Stimulated activated CD4-positive, alpha-beta T cell treated with anti-CD3 and anti-CD28 coated beads, Interleukin-2, amount 100 ng/mL, for 48 hours (primary cell): Measurements from ENCODE around the gene PUS1.
"Not testable (repeated sequence)": the region's sequence is repeated elsewhere in the genome, so short reads cannot be mapped to it uniquely, and the experiment has no call there.

Experiments
- DNase-seq, 2 donors: peaks; one replicate each; pipeline ENCODE4 v3.0.0-alpha.2; 2020

Gene PUS1

DNA sequence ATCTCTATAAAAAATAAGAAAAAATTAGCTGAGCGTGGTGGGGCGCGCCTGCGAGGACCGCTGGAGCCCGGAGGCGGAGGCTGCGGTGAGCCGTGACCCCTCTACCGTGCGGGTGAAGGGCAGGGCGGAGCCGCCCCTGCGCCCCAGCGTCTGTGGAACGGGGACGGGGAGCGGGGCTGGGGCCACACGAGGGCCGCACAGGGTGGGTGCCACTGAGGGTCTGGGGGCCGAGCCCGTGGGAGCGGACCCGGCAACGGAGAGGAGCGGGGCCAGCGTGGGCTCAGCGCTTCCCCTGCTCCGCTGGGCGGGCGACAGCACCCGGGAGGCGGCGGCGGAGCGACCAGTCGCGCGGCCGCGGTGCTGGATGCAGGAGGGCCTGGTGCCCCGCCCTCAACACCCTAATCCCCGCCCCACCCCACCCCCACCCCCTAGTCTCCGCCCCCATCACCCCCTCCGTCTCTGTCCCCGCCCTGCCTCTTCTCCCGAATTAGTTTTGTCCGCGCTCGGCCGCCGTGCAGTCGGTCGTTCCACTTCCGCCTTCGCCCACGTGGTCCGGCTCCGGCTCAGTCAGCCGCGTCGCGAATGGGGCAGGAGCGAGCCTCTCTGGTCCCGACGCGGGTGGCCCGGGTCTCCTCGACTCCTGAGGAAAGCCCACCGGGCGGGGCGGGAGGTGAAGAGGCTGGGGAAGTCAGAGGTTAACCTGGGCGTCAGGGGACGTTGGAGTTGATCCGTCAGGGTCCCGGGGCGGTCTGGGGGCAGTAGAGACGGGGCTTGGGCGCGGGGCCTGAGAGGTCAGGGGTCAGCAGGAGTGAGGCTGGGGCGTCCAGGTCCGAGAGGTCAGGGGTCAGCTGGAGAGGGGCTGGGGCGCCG is at the start of gene PUS1:
Gene PUS1, plus strand, starts transcription at position 566 of the 870 bp plus-strand sequence. CDS start 447 bp downstream, outside the sequence.
- DNase-seq = peak; percentile 87 to 91

DNA sequence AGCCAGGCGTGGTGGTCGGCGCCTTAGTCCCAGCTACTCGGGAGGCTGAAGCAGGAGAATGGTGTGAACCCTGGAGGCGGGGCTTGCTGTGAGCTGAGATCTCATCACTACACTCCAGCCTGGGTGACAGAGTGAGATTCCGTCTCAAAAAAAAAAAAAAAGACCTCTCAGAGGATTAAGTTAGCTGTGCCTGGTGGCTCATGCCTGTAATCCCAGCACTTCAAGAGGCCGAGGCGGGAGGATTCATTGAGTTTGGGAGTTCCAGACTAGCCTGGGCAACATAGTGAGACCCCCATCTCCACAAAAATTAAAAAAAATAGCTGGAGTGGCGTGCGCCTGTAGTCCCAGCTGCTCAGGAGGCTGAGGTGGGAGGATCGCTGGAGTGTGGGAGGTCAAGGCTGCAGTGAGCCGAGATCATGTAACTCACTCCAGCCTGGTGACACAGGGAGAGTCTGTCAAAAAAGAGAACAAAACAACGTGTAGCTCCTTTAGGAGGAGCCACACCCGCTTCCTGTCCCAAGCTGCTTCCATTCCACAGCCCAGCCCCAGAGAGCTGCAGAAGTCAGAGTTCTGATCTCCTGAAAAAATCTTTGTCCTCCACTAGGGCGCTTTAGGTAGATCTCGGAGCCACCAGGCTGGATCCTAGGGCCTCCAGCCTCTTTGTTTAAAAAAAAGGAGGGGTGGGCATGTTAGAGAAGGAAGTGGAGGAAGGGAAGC is 46.1 kb upstream of the PUS1 start:
- no peak for DNase-seq

DNA sequence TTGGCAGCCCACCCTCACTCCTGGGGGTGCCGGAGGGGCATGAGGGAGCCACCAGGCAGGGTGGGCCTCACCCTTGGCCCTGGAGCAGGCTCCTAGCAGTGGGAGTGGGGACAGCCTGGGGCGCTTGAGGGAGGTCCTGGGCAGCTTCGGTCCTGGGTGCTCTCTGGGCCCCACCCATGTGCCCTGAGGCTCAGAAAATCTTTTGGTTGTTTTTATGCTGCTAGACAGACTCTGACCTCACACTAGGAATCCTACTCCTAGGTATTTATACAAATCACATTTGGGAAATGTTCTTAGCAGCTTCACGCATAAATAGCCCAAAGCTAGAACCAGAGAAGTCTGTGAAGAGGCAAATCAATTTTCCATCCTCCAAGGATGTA is 45.6 kb upstream of the PUS1 start:
- DNase-seq = no peak

DNA sequence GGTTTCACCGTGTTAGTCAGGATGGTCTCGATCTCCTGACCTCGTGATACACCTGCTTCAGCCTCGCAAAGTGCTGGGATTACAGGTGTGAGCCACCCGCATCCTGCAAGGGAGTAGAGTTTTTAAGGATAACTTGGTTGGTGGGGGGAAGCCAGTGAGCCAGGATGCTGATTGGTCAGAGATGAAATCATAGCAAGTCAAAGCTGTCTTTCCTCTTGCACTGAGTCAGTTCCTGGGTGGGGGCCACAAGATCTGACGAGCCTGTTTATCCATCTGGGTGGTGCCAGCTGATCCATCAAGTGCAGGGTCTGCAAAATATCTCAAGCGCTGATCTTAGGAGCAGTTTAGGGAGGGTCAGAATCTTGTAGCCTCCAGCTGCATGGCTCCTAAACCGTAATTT is 44.0 kb upstream of the PUS1 start:
- DNase-seq = not testable (repeated sequence)

DNA sequence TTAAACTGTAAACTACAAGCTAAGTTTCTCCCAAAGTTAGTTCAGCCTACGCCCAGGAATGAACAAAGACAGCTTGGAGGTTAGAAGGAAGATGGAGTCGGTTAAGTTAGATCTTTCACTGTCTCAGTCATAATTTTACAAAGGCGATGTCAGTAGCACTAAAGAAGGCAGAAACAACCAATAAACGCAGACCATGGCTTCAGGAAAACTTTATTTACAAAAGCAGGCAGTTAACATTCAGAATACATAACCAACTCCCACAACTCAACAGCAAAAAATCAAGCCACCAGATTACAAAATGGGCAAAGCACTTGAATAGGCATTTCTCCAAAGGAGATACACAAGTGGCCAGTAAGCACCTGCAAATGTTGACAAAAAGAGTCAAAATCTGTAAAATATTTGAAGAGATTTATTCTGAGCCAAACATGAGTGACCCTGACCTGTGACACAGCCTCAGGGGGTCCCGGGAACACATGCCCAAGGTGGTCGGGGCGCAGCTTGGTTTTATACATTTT is 43.5 kb upstream of the PUS1 start:
- no peak for DNase-seq

DNA sequence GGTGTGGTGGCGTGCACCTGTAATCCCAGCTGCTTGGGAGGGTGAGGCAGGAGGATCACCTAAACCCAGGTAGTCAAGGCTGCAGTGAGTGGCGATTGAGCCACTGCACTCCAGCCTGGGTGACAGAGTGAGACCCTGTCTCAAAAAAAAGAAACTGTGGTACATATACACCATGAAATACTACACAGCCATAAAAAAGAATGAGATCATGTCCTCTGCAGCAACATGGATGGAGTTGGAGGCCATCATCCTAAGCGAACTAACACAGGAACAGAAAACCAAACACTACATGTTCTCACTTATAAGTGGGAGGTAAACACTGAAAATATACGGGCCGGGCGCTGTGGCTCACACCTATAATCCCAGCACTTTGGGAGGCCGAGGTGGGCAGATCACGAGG is 37.4 kb upstream of the PUS1 start:
- not testable (repeated sequence) for DNase-seq

DNA sequence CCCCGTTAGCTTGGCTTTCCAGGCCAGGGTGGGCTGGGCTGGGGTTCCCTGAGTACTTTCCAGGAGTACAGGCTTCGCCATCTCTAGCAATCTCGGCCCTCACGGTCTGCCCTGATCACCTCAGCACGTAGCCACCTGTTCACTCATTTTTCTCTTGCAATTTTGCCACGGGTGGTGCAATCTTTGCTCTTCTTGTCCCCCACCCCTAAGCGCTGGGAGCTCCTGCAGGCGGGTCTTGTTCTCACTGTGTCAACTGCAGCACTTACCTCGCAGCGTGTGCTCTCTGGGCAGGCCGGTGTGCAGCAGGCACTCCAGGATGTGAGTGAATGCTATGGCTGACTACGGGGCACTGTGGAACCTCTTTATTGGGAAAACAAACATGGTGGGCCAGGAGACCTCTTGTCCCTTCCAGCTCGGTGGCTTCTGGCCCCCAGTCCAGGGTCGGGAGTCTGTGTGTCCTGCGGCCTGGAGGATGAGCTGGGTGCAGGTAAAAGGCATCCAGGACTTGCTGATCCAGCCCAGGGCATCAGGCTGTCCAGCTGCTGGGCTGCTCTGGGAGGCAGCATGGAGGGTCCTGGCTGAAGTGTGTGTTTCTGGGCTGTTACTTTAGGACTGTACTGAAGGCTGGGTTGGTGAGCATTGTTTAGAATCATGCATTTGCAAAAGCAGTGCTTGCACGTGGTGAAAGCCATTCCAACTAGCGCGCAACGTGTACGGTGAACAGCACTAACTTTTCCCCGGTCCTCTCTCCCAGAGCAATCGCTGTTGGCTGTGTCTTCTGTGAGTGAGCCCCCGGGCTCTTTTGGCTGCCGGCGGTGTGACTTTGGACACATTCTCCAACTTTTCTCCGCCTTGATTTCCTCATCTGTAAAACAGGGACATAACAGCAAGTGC is 36.1 kb upstream of the PUS1 start:
- DNase-seq = no peak

DNA sequence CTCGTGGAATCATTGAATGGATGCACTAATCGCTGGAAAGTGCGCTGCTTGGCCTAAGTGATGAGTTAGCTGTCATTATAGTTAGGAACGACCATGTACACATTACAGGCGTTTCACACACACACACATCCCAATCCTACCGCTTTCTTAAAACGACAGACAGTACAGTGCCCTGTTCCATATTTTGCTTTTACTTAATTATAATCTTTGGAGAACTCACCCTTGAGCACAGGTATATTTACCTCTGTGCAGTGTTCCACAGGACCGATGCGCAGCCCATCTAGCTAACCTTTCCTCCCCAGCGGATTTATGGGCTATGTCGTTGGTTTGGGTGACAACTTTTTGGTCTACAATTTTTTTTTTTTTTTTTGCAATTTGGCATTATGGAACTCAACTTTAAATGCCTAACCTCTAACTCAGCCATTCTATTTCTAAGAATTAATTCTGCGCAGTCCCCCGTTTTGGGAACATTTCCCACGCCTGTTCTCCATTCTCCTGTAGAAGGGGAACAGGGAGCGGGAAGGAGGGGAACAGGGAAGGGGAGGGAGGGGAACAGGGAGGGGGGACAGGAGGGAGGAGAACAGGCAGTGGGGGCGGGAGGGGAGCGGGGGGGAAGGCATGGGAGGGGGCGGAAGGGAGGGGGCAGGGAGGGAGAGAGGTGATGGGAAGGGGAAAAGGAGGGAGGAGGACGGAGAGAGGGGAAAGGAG is 35.3 kb upstream of the PUS1 start:
- no peak for DNase-seq

DNA sequence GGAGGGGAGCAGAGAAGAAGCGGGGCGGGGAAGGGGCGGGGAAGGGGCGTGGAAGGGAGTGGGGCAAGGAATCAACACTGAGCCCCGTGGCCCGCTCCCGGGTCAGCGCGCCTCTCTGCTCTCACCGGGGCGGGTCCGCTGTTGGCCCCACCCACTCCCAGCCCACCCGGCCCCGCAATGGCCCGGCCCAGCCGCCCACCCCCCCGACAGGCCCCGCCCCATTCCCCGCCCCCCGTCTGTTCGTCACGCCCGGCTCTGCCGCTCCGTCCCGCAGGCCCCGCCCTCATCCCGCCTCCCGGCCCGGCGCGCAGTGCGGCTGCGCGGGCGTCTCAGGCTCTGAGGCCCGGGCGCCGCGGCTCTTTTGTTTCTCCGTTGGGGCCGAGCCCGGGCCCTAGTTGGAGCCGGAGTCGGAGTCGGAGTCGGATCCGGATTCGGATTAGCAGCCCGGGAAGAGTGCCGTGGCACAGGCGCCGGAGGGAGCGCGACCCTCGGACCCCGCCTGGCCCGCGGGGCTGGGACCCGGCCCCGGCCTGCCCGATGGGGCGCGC is 34.7 kb upstream of the PUS1 start, which contains the start of gene ULK1:
Gene ULK1, plus strand, starts transcription at position 310 of the 548 bp plus-strand sequence. CDS start 380 bp downstream, outside the sequence.
- DNase-seq = peak; percentile 89 to 94

DNA sequence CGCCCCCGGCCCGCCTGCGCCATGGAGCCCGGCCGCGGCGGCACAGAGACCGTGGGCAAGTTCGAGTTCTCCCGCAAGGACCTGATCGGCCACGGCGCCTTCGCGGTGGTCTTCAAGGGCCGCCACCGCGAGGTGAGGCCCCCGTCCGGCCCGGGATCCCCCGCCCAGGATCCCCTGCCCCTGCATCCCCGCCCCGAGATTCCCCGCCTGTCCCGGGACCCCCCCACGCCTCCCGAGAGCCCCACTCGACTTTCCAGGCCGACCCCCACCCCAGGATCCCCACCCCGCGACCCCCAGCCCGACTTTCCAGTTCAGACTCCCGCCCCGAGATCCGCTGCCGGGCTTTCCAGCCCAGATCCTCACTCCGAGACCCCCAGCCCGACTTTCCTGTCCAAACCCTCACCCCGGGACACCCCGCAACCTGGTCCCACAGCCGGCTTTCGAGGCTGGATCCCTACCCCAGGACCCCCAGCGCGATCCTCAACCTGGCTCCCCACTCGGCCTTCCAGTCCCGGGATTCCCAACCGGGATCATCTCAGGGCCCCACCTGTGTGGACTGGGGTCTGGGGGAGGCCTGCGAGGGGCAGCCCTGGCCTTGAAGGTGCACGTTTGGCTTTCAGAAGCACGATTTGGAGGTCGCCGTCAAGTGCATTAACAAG is 34.0 kb upstream of the PUS1 start:
- DNase-seq = no peak

DNA sequence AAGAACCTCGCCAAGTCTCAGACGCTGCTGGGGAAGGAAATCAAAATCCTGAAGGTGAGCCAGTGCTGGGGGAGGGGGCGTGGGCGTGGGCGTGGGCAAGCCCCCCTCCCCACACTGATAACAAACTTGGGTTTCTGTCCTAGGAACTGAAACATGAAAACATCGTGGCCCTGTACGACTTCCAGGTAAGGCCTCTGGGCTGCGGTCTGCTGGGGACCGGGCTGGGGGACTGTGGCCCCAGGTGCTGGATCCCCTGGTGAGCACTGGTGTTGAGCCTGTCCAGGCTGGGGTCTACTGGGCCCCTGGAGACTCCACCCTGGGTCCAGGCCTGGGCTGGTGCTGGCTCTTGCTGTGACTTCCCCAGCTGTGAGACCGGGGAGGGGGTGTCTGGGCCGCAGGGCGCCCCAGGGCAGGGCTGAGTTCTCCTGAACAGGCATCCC is 33.4 kb upstream of the PUS1 start:
- DNase-seq = peak; percentile 10 to 18

DNA sequence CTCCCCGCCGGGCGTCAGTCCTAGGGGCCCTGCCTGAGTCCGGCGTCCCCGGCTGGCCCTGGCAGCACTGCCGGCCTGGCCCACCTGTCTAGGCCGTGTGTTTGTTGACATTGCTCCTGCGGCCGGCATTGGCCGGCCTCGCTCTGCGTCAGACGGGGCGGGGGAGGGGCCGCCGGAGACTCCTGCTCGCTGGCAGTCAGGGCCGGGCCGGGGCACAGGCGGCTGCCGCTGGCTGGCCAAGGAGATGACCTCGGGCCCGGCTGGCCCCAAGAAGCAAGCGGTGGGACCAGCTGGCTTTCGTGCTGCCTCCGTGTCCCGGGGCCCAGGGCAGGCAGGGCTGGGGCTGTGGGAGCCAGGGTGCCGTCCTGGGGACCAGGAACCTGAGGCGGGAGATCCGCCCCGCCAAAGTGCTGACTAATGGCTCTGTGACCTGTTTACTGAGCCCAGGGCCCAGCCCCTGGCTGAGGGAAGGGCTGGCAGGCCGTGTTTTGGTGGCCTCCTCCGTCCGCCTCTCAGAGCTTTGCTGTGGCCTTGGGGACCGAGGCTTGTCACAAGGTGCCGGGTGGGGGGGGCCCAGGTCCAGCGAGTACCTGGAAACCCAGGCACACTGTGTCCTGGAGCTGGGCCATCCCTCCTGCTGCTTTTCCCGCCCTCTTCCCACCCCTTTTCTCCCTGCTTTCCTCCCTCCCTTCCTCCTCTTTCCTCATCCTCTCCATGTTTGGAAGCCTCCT is 32.8 kb upstream of the PUS1 start:
- peak; percentile 56 for DNase-seq

DNA sequence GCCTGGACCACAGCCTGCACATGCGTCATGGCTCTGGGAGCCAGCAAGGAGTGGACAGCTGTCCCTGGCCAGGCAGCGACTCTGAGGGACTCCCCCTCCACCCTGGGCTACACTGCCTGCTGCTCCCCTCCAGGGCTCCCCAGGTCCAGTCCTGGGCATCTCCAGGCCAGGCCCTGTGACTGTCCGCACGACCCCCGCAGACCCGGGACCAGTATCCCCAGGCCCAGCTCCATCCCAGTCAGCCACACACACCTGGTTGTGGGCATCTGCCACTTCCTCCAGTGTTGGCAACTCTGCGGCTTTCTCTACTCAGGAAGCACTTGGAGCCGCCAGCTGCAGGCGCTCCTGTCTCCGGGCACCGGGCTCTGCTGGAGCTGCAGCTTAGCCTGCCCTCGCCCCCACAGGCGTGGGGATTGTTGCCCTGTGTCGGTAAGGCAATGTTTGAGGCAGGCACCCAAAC is 32.2 kb upstream of the PUS1 start:
- no peak for DNase-seq

DNA sequence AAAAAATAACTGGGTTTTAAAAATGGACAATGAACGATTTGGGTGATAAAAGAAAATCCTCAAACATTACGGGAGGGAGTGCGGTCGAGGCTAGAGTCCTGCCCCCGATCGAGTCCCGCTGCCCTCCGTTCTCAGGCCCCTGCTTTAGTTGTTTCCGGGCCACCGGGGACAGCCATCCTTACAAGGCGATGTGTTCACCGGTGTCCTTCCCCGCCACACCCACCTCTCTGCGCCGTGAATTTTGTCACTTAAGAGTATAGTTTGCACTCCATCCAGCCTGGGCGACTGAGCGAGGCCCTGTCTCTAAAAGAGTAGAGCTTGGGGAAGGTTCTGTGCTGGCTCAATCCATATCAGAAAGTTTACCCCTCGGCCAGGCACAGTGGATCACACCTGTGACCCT is 31.8 kb upstream of the PUS1 start:
- no peak for DNase-seq

DNA sequence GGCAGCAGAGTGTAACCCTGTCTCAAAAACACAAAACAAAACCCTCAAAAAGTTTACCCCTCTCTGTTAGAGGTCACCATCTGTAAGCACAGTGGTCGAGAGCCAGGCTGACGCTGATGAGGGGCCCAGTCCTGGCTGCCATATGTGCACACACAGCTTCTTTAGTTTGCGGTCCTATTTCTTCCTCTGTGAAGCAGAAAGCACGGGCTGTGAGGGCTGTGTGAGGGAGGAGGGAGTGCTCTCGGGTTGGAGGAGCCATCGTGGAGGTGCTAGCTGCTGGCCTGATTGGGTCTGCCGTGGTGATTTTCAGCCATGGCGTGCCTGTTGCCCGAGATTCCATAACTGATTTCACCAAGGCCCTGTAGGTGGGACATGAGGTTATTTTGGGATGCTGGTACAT is 31.2 kb upstream of the PUS1 start:
- DNase-seq = no peak

DNA sequence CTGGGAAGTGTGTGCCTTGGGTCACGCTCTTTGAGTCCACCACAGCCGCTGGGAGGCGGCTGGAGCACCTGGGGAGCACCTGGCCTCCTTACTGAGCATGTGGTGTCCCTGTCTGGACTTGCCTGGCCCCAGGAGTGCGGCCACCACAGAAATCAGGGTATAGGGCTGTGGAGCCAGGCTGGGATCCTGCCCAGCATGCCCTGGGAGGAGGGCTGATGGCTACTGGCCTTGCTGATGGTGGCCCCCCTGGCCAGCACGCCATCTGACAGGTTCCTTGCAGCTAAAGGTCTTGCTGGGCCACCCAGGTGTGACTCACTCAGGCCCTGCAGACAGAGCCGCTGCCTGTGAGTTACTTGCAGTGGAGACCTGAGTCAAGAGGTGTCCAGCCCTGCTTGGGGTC is 28.7 kb upstream of the PUS1 start:
- DNase-seq = no peak

DNA sequence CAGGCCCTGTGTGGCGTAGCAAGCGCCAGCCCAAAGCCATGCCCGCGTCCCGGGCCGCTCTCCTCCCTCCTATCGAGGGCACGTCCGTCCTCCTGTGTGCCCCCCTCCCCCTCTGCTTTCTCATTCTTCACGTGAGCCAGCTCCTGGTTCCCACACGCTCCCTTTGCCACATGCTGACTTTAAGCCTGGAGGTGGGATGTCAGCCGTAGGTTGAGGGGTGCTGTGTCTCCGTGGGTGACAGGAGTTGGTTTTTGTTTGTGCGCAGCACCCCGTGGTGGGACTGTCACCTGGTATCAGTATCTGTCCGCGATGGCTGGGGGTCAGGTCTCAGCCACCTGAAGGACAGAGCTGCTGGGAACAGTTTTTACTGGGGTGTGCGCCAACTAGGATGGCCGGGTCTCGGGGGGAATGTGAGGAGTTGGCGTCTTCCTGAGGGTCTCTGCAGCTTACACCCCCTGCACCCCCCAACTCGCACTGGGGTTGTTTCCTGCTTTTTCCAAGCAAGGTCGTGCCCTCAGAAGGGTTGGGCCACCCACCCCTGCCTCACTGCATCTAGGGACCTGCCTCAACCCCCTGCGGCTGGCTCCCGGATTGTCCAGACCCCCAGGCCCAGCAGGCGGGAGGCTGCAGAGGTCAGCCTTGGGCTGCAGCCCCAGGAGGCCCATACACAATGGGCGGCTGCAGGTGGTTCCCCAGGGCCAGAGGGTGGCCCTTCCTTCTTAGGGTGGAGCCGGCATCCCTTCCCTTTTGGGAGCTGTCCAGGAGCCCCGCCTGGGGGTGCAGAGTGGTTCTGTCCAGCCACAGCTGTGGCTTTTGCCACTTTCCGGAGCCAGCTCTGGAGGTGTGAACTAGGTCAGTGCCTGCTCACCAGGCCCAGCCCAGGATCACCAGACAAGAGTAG is 27.4 kb upstream of the PUS1 start:
- no peak for DNase-seq

DNA sequence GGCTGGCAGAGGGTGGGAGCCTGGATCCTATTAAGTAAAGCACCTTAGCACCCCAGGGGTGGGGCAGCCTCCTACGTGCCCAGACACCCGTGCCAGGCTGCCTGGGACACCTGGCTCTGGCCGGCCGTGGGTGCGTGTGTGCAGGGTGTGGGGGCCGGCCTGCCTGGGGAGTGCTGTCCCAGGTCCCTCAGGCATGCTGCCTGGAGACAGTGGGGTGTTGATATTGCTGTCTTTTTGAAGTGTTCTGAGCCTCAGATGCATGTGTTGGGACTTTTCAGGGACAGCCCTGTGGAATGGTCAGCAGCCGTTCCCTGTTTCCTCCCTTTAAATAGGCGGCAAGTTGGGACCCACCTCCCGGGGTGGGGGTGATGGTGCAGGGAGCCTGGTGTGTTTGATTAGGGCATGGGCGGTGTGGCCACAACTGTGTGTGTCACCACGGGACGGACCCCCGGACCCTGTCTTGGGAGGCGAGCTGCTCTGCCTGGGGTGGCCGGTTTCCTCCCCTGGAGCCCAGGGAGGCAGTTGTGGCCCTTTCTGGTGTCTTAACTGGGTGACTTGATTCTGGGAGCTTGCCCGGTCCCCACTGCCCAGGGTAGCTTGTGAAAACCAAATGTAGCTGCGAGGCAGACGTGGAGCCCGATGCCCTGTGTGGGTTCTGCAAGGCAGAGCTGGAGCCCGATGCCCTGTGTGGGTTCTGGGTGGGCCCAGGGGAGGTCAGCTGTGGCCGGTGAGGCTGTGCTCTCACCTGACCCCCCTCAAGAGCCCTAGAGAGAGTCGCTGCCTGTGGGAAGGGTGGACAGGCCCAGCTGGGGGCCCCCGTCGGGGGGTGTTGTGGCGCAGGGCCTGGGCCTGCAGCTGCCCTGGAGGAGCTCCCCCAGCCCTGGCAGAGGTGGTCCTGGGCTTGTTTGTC is 26.5 kb upstream of the PUS1 start:
- DNase-seq = no peak
